Mesothelial cell of epicardium (in vitro differentiated cells): ENCODE data around the gene NETO1. TPM values are rescaled to one million over a fixed set of nuclear protein-coding genes. Genes with fewer than 3 reads are reported as not detected.

Experiments used
- DNase-seq, 2 experiments: peaks; one replicate each; pipeline ENCODE4 v3.0.0; 2021; ENCODE audit warnings: low spot score in 2 of 2; ENCODE audit not compliant: unreplicated experiment in 2 of 2
- H3K27ac Mint-ChIP-seq: 2 replicates; pipeline ENCODE4 v1.8.0; 2021; ENCODE audit warnings: mixed read lengths
- H3K27me3 Mint-ChIP-seq: 2 replicates; pipeline ENCODE4 v1.8.0; 2021; ENCODE audit warnings: low read depth, mixed read lengths
- H3K36me3 Mint-ChIP-seq: 2 replicates; pipeline ENCODE4 v1.8.0; 2021; ENCODE audit warnings: mixed read lengths
- H3K4me1 Mint-ChIP-seq: 2 replicates; pipeline ENCODE4 v1.8.0; 2021; ENCODE audit warnings: mixed read lengths
- H3K4me3 Mint-ChIP-seq: 2 replicates; pipeline ENCODE4 v1.8.0; 2021; ENCODE audit warnings: mild to moderate bottlenecking, moderate library complexity, mixed read lengths
- H3K9me3 Mint-ChIP-seq: 2 replicates; pipeline ENCODE4 v1.8.0; 2021; ENCODE audit warnings: mixed read lengths
- CTCF ChIP-seq: fragments of 200-600 bp; sonication (generic); IDR thresholded peaks from one replicate; pipeline ENCODE4 v1.5.0; 2021; ENCODE audit warnings: antibody characterized with exemption; ENCODE audit not compliant: unreplicated experiment
- total RNA-seq: library from RNA; stranded (reverse); gene quantifications from 3 replicates; pipeline ENCODE4 v1.2.1, GENCODE V29; 2021

Gene NETO1
- total RNA-seq, 1 donor from 2014 or later = not detected

GRCh38 chr18:72869226-72870185 lies 1.7 kb upstream of the NETO1 start:
- Mint-ChIP-seq H3K9me3 (no peaks in the 10 kb centered on the region), H3K4me1 (peaks cover 9% of the 10 kb centered on the region), H3K27ac (no peak overlapping the region), H3K27me3 (peaks cover 83% of the 10 kb centered on the region), H3K36me3 (no peaks in the 10 kb centered on the region), H3K4me3 (peak overlapping the region; percentile 47)
- TF ChIP-seq CTCF = no peak
- DNase-seq = no peak

GRCh38 chr18:72868585-72869225 lies 918 bp upstream of the NETO1 start:
- Mint-ChIP-seq H3K9me3 (no peaks in the 10 kb centered on the region), H3K36me3 (no peaks in the 10 kb centered on the region), H3K4me1 (peaks cover 9% of the 10 kb centered on the region), H3K4me3 (peak overlapping the region; percentile 61), H3K27ac (no peak overlapping the region), H3K27me3 (peaks cover 87% of the 10 kb centered on the region)
- no peak for DNase-seq
- TF ChIP-seq CTCF = no peak

GRCh38 chr18:72866901-72867745 lies 664 bp downstream of the NETO1 start:
- H3K9me3 Mint-ChIP-seq = no peaks in the 10 kb centered on the region
- DNase-seq = no peak
- H3K4me1 Mint-ChIP-seq = peaks cover 9% of the 10 kb centered on the region
- TF ChIP-seq CTCF = no peak
- H3K27me3 Mint-ChIP-seq = peaks cover 93% of the 10 kb centered on the region
- no peak overlapping the region for H3K27ac Mint-ChIP-seq
- no peaks in the 10 kb centered on the region for H3K36me3 Mint-ChIP-seq
- H3K4me3 Mint-ChIP-seq = peak overlapping the region; percentile 66

GRCh38 chr18:72866442-72866900 lies 1.3 kb downstream of the NETO1 start:
- Mint-ChIP-seq H3K27ac (no peak overlapping the region), H3K9me3 (no peaks in the 10 kb centered on the region), H3K4me1 (peaks cover 9% of the 10 kb centered on the region), H3K4me3 (peak overlapping the region; percentile 66), H3K36me3 (no peaks in the 10 kb centered on the region), H3K27me3 (peaks cover 93% of the 10 kb centered on the region)
- DNase-seq = no peak
- TF ChIP-seq CTCF = no peak

GRCh38 chr18:72863754-72864153 lies 4.0 kb downstream of the NETO1 start:
- Mint-ChIP-seq H3K27me3 (peaks cover 85% of the 10 kb centered on the region), H3K36me3 (no peaks in the 10 kb centered on the region), H3K4me1 (peaks cover 5% of the 10 kb centered on the region), H3K9me3 (no peaks in the 10 kb centered on the region), H3K27ac (no peak overlapping the region), H3K4me3 (no peak overlapping the region)
- DNase-seq = no peak
- no peak for TF ChIP-seq CTCF
